GM19193 (cell line): ENCODE data around the gene CCHCR1.

Source experiments
- POLR2A ChIP-seq: IDR thresholded peaks from 4 replicates; pipeline ENCODE4 v1.6.1; 2011; ENCODE audit not compliant: insufficient read depth, insufficient read length; ENCODE audit errors: extremely low read depth

CCHCR1 gene

GRCh38 chr6:31157513-31158139, at the start of gene CCHCR1:
Gene CCHCR1, minus strand, starts transcription at chr6:31157802. Its CDS starts 202 bp downstream, at chr6:31157600.
- TF ChIP-seq POLR2A: no peak

- no peak for TF ChIP-seq POLR2A
These were observed 48.0 kb upstream of the CCHCR1 start for GRCh38 chr6:31205638-31206037.

GRCh38 chr6:31204751-31205145, 47.1 kb upstream of the CCHCR1 start:
- TF ChIP-seq POLR2A: no peak

GRCh38 chr6:31203345-31203979, 45.9 kb upstream of the CCHCR1 start:
- TF ChIP-seq POLR2A: peak; percentile 11

GRCh38 chr6:31202259-31203166, 44.9 kb upstream of the CCHCR1 start:
- no peak for TF ChIP-seq POLR2A

- TF ChIP-seq POLR2A: peak; percentile 78
These were observed 40.1 kb upstream of the CCHCR1 start for GRCh38 chr6:31197559-31198305.

GRCh38 chr6:31194061-31194834, 36.6 kb upstream of the CCHCR1 start:
- no peak for TF ChIP-seq POLR2A

- TF ChIP-seq POLR2A: no peak
These were observed 35.6 kb upstream of the CCHCR1 start for GRCh38 chr6:31193206-31193605.

- no peak for TF ChIP-seq POLR2A
These were observed 32.9 kb upstream of the CCHCR1 start for GRCh38 chr6:31190488-31190887.

- no peak for TF ChIP-seq POLR2A
These were observed 30.2 kb upstream of the CCHCR1 start for GRCh38 chr6:31187780-31188194.

- no peak for TF ChIP-seq POLR2A
These were observed 28.6 kb upstream of the CCHCR1 start for GRCh38 chr6:31186052-31186734.

GRCh38 chr6:31180500-31180899, 22.9 kb upstream of the CCHCR1 start:
- no peak for TF ChIP-seq POLR2A

- TF ChIP-seq POLR2A: no peak
These were observed 22.3 kb upstream of the CCHCR1 start for GRCh38 chr6:31179896-31180295.

- TF ChIP-seq POLR2A: no peak
These were observed 21.4 kb upstream of the CCHCR1 start for GRCh38 chr6:31179042-31179386.
